ENCODE data around the gene TAF7L.
A peak's percentile ranks its signal among the peaks of the same experiment; 100 is the strongest.

Gene TAF7L

DNA sequence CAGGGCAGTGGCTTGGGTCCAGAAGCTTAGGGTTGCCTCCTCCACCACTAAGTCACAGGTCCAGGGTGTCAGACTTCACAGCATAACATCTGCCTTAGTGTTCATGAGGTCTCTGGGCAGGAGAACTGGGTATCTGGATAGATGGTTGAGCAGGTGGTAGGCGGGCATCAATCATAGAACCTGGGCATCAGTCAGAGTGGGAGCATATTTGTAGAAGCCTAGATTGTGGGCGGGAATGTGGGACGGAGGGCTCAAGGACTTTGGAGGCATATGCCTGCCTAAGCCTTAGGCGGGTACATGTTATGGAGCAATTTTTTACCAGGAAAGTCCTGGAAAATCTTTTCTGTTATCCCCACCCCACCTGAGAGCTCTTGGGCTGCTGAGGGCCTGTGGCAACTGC is 28.5 kb downstream of the TAF7L start:
- ChIA-PET POLR2A (no interaction called here), CTCF (interaction anchor here (1.2 to 2.5 kb wide), 2 partner anchors 9 to 25 kb away, joined by 3 to 9 read pairs; no protein-coding TSS in a partner anchor)
- H3K9me3 ChIP-seq (ENCODE audit: control insufficient read depth, insufficient read depth, low read depth, low read length) = no peaks in the 10 kb centered on the region
- H3K36me3 ChIP-seq (ENCODE audit: control insufficient read depth in 2 of 2, insufficient read depth in 1 of 2, low read length in 2 of 2) = no peaks in the 10 kb centered on the region
- H3K4me3 ChIP-seq (ENCODE audit: low read depth, low read length) = no peak overlapping the region
- no peaks in the 10 kb centered on the region for H3K4me1 ChIP-seq (ENCODE audit: control insufficient read depth, insufficient read depth, low read length)
- no peak overlapping the region for H3K27ac ChIP-seq (ENCODE audit: extremely low read depth, low read depth, low read length)
- TF ChIP-seq, protein P1, sequence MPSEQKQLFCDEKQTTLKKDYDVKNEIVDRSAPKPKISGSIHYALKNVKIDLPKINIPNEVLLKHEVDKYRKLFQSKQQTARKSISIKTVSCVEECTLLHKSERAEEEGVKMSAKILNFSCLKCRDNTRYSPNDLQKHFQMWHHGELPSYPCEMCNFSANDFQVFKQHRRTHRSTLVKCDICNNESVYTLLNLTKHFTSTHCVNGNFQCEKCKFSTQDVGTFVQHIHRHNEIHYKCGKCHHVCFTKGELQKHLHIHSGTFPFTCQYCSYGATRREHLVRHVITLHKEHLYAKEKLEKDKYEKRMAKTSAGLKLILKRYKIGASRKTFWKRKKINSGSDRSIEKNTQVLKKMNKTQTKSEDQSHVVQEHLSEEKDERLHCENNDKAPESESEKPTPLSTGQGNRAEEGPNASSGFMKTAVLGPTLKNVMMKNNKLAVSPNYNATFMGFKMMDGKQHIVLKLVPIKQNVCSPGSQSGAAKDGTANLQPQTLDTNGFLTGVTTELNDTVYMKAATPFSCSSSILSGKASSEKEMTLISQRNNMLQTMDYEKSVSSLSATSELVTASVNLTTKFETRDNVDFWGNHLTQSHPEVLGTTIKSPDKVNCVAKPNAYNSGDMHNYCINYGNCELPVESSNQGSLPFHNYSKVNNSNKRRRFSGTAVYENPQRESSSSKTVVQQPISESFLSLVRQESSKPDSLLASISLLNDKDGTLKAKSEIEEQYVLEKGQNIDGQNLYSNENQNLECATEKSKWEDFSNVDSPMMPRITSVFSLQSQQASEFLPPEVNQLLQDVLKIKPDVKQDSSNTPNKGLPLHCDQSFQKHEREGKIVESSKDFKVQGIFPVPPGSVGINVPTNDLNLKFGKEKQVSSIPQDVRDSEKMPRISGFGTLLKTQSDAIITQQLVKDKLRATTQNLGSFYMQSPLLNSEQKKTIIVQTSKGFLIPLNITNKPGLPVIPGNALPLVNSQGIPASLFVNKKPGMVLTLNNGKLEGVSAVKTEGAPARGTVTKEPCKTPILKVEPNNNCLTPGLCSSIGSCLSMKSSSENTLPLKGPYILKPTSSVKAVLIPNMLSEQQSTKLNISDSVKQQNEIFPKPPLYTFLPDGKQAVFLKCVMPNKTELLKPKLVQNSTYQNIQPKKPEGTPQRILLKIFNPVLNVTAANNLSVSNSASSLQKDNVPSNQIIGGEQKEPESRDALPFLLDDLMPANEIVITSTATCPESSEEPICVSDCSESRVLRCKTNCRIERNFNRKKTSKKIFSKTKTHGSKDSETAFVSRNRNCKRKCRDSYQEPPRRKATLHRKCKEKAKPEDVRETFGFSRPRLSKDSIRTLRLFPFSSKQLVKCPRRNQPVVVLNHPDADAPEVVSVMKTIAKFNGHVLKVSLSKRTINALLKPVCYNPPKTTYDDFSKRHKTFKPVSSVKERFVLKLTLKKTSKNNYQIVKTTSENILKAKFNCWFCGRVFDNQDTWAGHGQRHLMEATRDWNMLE (tag by site-specific recombination; conservative IDR thresholded peaks at IDR 0.05; ENCODE audit: low read depth) = no peak
- TF ChIP-seq ZNF521 (tag by site-specific recombination; IDR thresholded peaks at IDR 0.05) (no peak), ZFHX2 (tag by site-specific recombination; conservative IDR thresholded peaks at IDR 0.05) (peak; percentile 54), ZNF221 (tag by site-specific recombination; IDR thresholded peaks at IDR 0.05; ENCODE audit: borderline replicate concordance) (no peak), ZNF514 (tag by site-specific recombination; IDR thresholded peaks at IDR 0.05) (no peak), ZNF837 (tag by site-specific recombination; IDR thresholded peaks at IDR 0.05) (no peak), ZNF654 (tag by site-specific recombination; IDR thresholded peaks at IDR 0.05; ENCODE audit: low read depth) (no peak), ZNF114 (tag by site-specific recombination; IDR thresholded peaks at IDR 0.05) (no peak), EGR2 (tag by site-specific recombination; IDR thresholded peaks at IDR 0.05; ENCODE audit: low read depth) (peak; percentile 85), SALL2 (tag by site-specific recombination; IDR thresholded peaks at IDR 0.05; ENCODE audit: borderline replicate concordance) (no peak)
- TF ChIP-seq, protein P2, sequence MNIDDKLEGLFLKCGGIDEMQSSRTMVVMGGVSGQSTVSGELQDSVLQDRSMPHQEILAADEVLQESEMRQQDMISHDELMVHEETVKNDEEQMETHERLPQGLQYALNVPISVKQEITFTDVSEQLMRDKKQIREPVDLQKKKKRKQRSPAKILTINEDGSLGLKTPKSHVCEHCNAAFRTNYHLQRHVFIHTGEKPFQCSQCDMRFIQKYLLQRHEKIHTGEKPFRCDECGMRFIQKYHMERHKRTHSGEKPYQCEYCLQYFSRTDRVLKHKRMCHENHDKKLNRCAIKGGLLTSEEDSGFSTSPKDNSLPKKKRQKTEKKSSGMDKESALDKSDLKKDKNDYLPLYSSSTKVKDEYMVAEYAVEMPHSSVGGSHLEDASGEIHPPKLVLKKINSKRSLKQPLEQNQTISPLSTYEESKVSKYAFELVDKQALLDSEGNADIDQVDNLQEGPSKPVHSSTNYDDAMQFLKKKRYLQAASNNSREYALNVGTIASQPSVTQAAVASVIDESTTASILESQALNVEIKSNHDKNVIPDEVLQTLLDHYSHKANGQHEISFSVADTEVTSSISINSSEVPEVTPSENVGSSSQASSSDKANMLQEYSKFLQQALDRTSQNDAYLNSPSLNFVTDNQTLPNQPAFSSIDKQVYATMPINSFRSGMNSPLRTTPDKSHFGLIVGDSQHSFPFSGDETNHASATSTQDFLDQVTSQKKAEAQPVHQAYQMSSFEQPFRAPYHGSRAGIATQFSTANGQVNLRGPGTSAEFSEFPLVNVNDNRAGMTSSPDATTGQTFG (tag by site-specific recombination; IDR thresholded peaks at IDR 0.05; ENCODE audit: borderline replicate concordance) = no peak
- TF ChIP-seq, protein P3, sequence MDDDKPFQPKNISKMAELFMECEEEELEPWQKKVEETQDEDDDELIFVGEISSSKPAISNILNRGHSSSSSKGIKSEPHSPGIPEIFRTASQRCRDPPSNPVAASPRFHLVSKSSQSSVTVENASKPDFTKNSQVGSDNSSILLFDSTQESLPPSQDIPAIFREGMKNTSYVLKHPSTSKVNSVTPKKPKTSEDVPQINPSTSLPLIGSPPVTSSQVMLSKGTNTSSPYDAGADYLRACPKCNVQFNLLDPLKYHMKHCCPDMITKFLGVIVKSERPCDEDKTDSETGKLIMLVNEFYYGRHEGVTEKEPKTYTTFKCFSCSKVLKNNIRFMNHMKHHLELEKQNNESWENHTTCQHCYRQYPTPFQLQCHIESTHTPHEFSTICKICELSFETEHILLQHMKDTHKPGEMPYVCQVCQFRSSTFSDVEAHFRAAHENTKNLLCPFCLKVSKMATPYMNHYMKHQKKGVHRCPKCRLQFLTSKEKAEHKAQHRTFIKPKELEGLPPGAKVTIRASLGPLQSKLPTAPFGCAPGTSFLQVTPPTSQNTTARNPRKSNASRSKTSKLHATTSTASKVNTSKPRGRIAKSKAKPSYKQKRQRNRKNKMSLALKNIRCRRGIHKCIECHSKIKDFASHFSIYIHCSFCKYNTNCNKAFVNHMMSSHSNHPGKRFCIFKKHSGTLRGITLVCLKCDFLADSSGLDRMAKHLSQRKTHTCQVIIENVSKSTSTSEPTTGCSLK (tag by site-specific recombination; IDR thresholded peaks at IDR 0.05) = no peak

DNA sequence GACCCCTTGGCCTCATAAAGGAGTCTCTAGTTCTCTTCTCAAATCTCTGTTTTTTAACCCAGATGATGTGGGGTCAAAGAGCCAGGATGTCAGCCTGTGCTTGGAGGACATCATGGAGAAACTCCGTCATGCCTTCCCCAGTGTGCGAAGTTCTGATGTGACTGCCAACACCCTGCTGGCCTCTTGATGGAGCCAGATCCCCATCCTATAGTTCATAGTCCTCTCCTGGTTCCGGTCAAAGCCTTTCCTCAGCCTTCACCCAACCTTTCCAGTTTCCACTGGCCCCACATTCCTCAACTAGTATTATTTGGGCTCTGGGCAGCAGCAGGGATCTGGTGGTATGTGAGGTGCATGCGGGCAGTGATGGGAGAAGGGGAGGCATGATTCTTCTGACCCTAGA is 30.7 kb downstream of the TAF7L start:
- CTCF ChIA-PET = interaction anchor here (1.1 to 2.5 kb wide), 4 partner anchors 7 to 27 kb away, joined by 3 to 9 read pairs (median 3); no protein-coding TSS in a partner anchor

More for the DNA sequence above, 30.7 kb downstream of the TAF7L start:
- no peak overlapping the region for H3K27ac ChIP-seq (ENCODE audit: extremely low read depth, low read depth, low read length)
- no peaks in the 10 kb centered on the region for H3K36me3 ChIP-seq (ENCODE audit: control insufficient read depth in 2 of 2, insufficient read depth in 1 of 2, low read length in 2 of 2)
- POLR2A ChIA-PET = no interaction called here
- H3K9me3 ChIP-seq (ENCODE audit: control insufficient read depth, insufficient read depth, low read depth, low read length) = no peaks in the 10 kb centered on the region
- no peaks in the 10 kb centered on the region for H3K4me1 ChIP-seq (ENCODE audit: control insufficient read depth, insufficient read depth, low read length)
- TF ChIP-seq, protein P4, sequence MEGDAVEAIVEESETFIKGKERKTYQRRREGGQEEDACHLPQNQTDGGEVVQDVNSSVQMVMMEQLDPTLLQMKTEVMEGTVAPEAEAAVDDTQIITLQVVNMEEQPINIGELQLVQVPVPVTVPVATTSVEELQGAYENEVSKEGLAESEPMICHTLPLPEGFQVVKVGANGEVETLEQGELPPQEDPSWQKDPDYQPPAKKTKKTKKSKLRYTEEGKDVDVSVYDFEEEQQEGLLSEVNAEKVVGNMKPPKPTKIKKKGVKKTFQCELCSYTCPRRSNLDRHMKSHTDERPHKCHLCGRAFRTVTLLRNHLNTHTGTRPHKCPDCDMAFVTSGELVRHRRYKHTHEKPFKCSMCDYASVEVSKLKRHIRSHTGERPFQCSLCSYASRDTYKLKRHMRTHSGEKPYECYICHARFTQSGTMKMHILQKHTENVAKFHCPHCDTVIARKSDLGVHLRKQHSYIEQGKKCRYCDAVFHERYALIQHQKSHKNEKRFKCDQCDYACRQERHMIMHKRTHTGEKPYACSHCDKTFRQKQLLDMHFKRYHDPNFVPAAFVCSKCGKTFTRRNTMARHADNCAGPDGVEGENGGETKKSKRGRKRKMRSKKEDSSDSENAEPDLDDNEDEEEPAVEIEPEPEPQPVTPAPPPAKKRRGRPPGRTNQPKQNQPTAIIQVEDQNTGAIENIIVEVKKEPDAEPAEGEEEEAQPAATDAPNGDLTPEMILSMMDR (tag by site-specific recombination; IDR thresholded peaks at IDR 0.05) = peak; percentile 65
- TF ChIP-seq ZNF654 (tag by site-specific recombination; IDR thresholded peaks at IDR 0.05; ENCODE audit: low read depth) (peak; percentile 27; the same call in 1 of the 2 replicates), ZNF792 (tag by site-specific recombination; IDR thresholded peaks at IDR 0.05) (no peak)
- no peak overlapping the region for H3K4me3 ChIP-seq (ENCODE audit: low read depth, low read length)

Measured in HEK293 (cell line).